Karpas-422 (cell line): ENCODE results near the gene MORF4L2. TPM values are rescaled to one million over a fixed set of nuclear protein-coding genes. Genes with fewer than 3 reads are reported as not detected.
"Not testable (repeated sequence)": the region's sequence is repeated elsewhere in the genome, so short reads cannot be mapped to it uniquely, and the experiment has no call there.

Experiments
- DNase-seq: peaks from one replicate; pipeline ENCODE4 v3.0.0-alpha.2; 2015
- H2AFZ ChIP-seq: fragments of 200-600 bp; sonication (generic); 2 replicates; pipeline ENCODE4 v1.6.1; 2014; ENCODE audit warnings: antibody characterized with exemption, low read length, mixed read lengths
- H3K27ac ChIP-seq: fragments of 200-600 bp; sonication (generic); 2 replicates; pipeline ENCODE4 v1.5.1; 2014; ENCODE audit warnings: mild to moderate bottlenecking, low read length, moderate library complexity
- H3K27me3 ChIP-seq: fragments of 200-600 bp; sonication (generic); 2 replicates; pipeline ENCODE4 v1.6.1; 2014; ENCODE audit warnings: low read length, mixed read lengths
- H3K36me3 ChIP-seq: fragments of 200-600 bp; sonication (generic); 2 replicates; pipeline ENCODE4 v1.6.1; 2014; ENCODE audit warnings: low read length, mixed read lengths; ENCODE audit not compliant: insufficient read depth
- H3K4me1 ChIP-seq: fragments of 200-600 bp; sonication (generic); 2 replicates; pipeline ENCODE4 v1.6.1; 2014; ENCODE audit warnings: mild to moderate bottlenecking, low read length, mixed read lengths
- H3K4me2 ChIP-seq: fragments of 200-600 bp; sonication (generic); 2 replicates; pipeline ENCODE4 v1.6.1; 2014; ENCODE audit warnings: low read length, low read depth, mild to moderate bottlenecking; ENCODE audit not compliant: poor library complexity, severe bottlenecking
- H3K4me3 ChIP-seq: fragments of 200-600 bp; sonication (generic); 2 replicates; pipeline ENCODE4 v1.5.1; 2014; ENCODE audit warnings: mild to moderate bottlenecking, antibody characterized with exemption, low read length, mixed read lengths
- H3K79me2 ChIP-seq: fragments of 200-600 bp; sonication (generic); 2 replicates; pipeline ENCODE4 v1.6.1; 2014; ENCODE audit warnings: mild to moderate bottlenecking, low read length, mixed read lengths
- H3K9ac ChIP-seq: fragments of 200-600 bp; sonication (generic); 2 replicates; pipeline ENCODE4 v1.6.0; 2014; ENCODE audit warnings: low read length
- H3K9me2 ChIP-seq: fragments of 200-600 bp; sonication (generic), shearing (Covaris generic); replicated peaks from 2 replicates; pipeline ENCODE4 v1.6.0; 2014; ENCODE audit warnings: mild to moderate bottlenecking, low read length, moderate library complexity; ENCODE audit not compliant: insufficient read depth
- H3K9me3 ChIP-seq: fragments of 300-700, 200-600 bp; sonication (generic); 2 replicates; pipeline ENCODE4 v1.6.1; 2014; ENCODE audit warnings: low read length, mixed read lengths
- H4K20me1 ChIP-seq: fragments of 200-600 bp; sonication (generic); 2 replicates; pipeline ENCODE4 v1.6.1; 2014; ENCODE audit warnings: mild to moderate bottlenecking, antibody characterized with exemption, low read length, low read depth; ENCODE audit not compliant: insufficient read depth
- total RNA-seq: library from RNA; depleted of rRNA; stranded (reverse); fragments of >200 nt; shearing (Covaris generic); gene quantifications from 2 replicates; pipeline ENCODE4 v1.2.3, GENCODE V29; 2014; ENCODE audit warnings: low replicate concordance

MORF4L2 gene
- total RNA-seq, 1 experiment from 2014 or later = 83.4 TPM

- DNase-seq, H3K9me3 ChIP-seq, H3K36me3 ChIP-seq: not testable (repeated sequence)
These were observed 31.1 kb downstream of the MORF4L2 start for GRCh38 chrX:103655230-103656000.

DNA sequence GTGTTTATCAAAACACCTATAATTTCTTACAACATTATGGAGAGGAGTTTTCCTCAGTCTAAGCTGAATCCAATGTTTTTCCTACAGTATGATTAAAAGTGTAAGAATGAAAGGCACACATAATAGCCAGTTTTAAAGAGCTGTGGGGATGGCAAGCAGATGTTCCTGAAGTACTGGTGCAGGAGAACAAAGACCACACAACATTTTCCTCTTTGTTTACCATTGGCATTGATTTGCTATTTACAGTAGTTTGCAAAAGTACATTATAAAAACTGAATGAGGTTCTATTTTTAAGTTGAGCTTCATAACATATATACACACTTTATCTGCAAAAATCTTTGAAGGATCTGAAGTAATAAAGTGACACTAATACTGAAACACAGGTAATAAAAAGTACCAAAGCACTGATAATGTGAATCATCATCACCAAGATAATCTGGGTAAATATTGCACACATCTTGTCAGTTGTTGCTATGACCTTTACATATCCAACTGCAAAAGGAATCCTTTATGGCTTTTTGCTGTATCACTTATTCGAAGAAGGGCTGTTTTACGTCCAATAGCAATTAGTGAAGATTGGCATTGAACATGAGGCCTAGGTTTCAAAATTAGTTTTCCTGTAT, 35.2 kb downstream of the MORF4L2 start:
- no peak overlapping the region for H3K4me3 ChIP-seq
- no peaks in the 10 kb centered on the region for H3K27me3 ChIP-seq
- no peaks in the 10 kb centered on the region for H4K20me1 ChIP-seq
- H3K9me3 ChIP-seq = no peaks in the 10 kb centered on the region
- H2AFZ ChIP-seq = no peak overlapping the region
- no peak for DNase-seq
- H3K9ac ChIP-seq = no peak overlapping the region
- H3K36me3 ChIP-seq = no peaks in the 10 kb centered on the region
- no peak overlapping the region for H3K4me2 ChIP-seq
- H3K4me1 ChIP-seq = no peaks in the 10 kb centered on the region
- H3K9me2 ChIP-seq = no peaks in the 10 kb centered on the region
- H3K79me2 ChIP-seq = no peaks in the 10 kb centered on the region
- no peak overlapping the region for H3K27ac ChIP-seq

More at GRCh38 chrX:103655230-103656000, 31.1 kb downstream of the MORF4L2 start:
- not testable (repeated sequence) for H2AFZ ChIP-seq, H3K27ac ChIP-seq, H3K9ac ChIP-seq, H3K79me2 ChIP-seq, H3K4me3 ChIP-seq, H3K4me1 ChIP-seq, H3K4me2 ChIP-seq, H3K9me2 ChIP-seq, H3K27me3 ChIP-seq, H4K20me1 ChIP-seq

- DNase-seq = no peak
- Histone ChIP-seq H3K9me3 (no peaks in the 10 kb centered on the region), H3K4me1 (no peaks in the 10 kb centered on the region), H3K79me2 (no peaks in the 10 kb centered on the region), H2AFZ (no peak overlapping the region), H3K9ac (no peak overlapping the region), H3K9me2 (no peaks in the 10 kb centered on the region), H3K4me3 (no peak overlapping the region), H3K27ac (no peak overlapping the region), H3K4me2 (no peak overlapping the region), H3K27me3 (no peaks in the 10 kb centered on the region), H3K36me3 (no peaks in the 10 kb centered on the region), H4K20me1 (no peaks in the 10 kb centered on the region)
These were observed 38.9 kb downstream of the MORF4L2 start for GRCh38 chrX:103647630-103648029.

DNA sequence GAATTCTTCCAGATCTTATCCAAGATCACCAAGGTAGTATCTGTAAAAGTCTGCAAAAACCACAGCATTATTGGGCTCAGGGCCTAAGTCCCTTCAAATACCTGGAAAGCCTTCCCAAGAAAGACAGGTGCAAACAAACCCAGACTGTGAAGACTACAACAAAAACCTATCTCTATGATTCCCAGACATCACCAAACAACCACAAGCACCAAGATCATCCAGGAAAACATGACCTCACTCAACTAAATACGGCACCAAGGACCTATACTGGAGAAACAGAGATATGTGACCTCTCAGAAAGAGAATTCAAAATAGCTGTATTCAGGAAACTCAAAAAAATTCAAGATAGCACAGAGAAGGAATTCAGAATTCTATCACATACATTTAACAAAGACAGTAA, 42.4 kb downstream of the MORF4L2 start:
- no peaks in the 10 kb centered on the region for H3K9me3 ChIP-seq
- no peak overlapping the region for H3K27ac ChIP-seq
- no peaks in the 10 kb centered on the region for H3K9me2 ChIP-seq
- no peaks in the 10 kb centered on the region for H3K36me3 ChIP-seq
- H2AFZ ChIP-seq = no peak overlapping the region
- H3K4me2 ChIP-seq = no peak overlapping the region
- H3K4me3 ChIP-seq = no peak overlapping the region
- H3K9ac ChIP-seq = no peak overlapping the region
- H3K4me1 ChIP-seq = no peaks in the 10 kb centered on the region
- H4K20me1 ChIP-seq = no peaks in the 10 kb centered on the region
- no peaks in the 10 kb centered on the region for H3K27me3 ChIP-seq
- DNase-seq = no peak
- H3K79me2 ChIP-seq = no peaks in the 10 kb centered on the region

DNA sequence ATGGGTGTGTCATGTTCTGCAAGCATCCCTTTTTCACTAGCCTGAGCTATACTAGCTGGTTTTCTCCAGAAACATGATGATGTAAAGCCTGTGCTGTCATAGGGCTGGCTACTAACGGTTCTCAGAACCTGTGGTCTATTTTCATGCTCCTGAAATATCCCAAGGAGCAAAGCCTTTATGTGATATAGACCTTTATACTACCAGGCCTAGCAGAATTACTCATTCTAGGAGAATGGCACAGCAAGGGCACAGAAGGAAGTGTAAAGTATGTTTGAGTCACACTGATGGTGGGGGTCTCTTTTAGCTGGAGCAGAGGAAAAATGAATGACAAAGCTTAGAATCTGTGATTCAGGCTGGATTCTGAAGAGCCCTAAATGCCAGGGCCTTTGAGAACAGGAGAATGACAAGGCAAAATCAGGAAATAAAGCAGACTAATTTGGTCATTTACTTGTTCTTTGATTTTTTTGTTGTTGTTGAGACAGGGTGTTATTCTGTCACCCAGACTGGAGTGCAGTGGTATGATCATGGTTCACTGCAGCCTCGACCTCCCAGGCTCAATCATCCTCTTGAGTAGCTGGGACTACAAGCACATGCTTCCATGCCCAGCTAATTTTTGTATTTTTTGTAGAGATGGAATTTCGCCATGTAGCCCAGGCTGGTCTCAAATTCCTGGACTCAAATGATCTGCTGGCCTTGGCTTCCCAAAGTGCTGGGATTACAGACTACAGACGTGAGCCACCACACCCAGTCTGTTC, 45.9 kb downstream of the MORF4L2 start:
- Histone ChIP-seq H3K9me3 (no peaks in the 10 kb centered on the region), H3K4me2 (no peak overlapping the region), H4K20me1 (no peaks in the 10 kb centered on the region), H3K79me2 (no peaks in the 10 kb centered on the region), H3K27me3 (no peaks in the 10 kb centered on the region), H3K4me1 (no peaks in the 10 kb centered on the region), H3K9me2 (no peaks in the 10 kb centered on the region), H3K9ac (no peak overlapping the region), H3K27ac (no peak overlapping the region), H3K36me3 (no peaks in the 10 kb centered on the region), H3K4me3 (no peak overlapping the region), H2AFZ (no peak overlapping the region)
- no peak for DNase-seq

- H3K36me3 ChIP-seq, DNase-seq, H3K9me2 ChIP-seq, H3K9ac ChIP-seq, H3K27ac ChIP-seq, H3K4me1 ChIP-seq, H3K79me2 ChIP-seq, H3K9me3 ChIP-seq, H4K20me1 ChIP-seq, H2AFZ ChIP-seq, H3K27me3 ChIP-seq, H3K4me3 ChIP-seq, H3K4me2 ChIP-seq: not testable (repeated sequence)
These were observed 47.8 kb downstream of the MORF4L2 start for GRCh38 chrX:103638479-103639346.

DNA sequence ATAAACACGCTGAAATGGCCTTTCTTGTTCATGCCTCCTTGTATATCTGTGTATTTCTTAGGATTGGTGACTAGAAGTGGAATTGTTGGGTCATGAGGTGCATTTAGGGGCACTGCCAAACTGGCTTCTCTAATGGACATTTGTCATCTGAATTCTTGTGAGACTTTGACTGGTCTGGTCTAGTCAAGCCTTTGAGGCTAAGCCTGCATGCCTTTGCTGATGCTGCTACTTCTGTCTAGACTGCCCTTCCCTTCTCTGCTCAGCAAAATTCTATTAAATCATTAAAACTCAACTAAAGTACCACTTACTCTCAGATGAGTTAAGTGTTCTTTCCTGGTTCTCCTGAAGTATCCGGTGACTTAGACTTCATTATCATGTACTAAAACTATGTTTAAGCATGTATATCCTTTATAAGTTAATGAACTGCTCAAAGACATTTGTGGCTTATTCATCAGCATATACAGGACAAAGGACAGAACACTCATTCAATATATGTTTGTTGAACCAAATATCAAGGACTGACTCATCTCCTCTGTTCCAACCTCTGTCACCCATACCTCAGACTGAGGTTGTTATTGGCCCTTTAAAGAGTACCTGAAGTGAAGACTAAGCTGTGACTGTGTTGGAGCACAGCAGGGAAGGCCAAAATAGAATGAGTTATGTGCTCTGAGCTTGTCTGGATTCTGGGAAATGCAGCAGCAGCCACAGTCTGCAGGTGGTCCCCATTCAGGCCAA, 48.7 kb downstream of the MORF4L2 start:
- Histone ChIP-seq H3K4me3 (no peak overlapping the region), H3K4me1 (no peaks in the 10 kb centered on the region), H3K9ac (no peak overlapping the region), H3K9me2 (no peaks in the 10 kb centered on the region), H2AFZ (no peak overlapping the region), H3K4me2 (no peak overlapping the region), H4K20me1 (no peaks in the 10 kb centered on the region), H3K27ac (no peak overlapping the region), H3K9me3 (no peaks in the 10 kb centered on the region), H3K36me3 (no peaks in the 10 kb centered on the region), H3K79me2 (no peaks in the 10 kb centered on the region), H3K27me3 (no peaks in the 10 kb centered on the region)
- no peak for DNase-seq
